Measurements from ENCODE around the gene PLEKHA7.
"Not testable (repeated sequence)": the region's sequence is repeated elsewhere in the genome, so short reads cannot be mapped to it uniquely, and the experiment has no call there.

The PLEKHA7 gene

DNA sequence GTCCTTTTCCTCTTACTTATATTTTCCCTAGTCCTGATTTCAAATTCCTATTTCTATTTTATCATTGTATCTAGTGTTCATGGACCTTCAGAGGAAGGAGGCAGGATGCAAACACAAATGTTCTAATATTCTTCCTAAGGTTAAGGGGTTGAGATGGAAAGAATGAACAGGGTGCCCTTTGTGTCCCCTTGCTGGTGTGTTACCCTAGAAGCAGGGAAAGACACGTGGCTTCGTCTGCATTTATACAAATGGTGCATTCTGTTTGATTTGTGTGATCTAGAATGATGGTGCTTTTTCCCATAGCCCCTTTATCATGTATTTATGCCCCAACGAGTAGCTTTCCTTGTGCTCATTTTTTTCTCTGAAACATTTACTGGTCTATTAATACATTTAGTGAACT, 76.2 kb downstream of the PLEKHA7 start:
- DNase-seq (ENCODE audit: low read depth), result no peak

DNA sequence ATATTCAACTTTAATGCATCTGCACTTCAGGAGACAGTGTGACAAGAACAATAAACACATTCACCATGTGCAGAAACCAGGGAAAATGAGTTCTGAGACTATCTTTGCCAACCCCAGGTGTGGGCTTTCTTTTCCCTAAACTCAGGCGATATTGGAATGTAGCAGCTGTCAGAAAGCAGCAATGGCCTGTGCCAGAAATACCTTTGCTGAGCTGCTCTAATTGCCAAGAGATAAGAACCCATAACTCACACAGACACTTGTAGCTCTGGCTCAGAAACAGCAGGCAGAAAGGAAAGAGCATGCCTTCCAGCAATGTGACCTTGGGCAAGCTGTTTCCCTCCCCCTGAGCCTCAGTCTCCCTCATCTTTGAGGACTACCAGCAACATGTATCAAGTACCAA, 77.6 kb downstream of the PLEKHA7 start:
- DNase-seq (ENCODE audit: low read depth), result no peak

DNA sequence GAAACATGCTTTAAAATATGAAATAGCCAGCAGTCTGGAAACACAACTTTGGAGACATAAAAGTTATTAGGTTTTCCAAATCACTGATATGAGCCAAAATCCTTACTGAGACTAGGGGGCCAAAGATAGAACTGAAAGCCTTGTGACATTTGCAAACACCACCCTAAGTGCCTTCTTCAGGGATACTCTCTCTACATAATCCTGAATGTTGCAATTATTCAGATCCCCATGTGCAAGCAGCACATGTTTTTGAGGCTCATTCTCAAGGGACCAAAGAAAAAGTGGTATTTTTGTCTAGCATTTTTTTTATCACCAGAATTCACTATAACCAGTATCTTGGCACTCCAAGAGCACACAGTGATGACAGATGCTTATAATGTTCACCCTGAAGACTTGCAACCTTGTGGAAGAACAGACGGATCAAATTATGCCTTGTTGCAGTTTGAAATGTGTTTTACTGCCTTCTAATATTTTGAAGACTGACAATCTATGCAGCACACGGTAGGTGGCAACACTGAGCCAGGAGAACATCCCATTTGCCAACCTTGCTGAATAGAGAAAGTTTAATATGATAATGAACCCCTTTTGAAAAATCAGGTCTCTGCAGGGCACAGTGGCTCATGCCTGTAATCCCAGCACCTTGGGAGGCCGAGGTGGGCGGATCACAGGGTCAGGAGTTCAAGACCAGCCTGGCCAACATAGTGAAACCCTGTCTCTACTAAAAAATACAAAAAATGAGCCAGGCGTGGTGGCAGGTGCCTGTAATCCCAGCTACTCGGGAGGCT, 78.5 kb downstream of the PLEKHA7 start:
- DNase-seq (ENCODE audit: low read depth), result no peak

DNA sequence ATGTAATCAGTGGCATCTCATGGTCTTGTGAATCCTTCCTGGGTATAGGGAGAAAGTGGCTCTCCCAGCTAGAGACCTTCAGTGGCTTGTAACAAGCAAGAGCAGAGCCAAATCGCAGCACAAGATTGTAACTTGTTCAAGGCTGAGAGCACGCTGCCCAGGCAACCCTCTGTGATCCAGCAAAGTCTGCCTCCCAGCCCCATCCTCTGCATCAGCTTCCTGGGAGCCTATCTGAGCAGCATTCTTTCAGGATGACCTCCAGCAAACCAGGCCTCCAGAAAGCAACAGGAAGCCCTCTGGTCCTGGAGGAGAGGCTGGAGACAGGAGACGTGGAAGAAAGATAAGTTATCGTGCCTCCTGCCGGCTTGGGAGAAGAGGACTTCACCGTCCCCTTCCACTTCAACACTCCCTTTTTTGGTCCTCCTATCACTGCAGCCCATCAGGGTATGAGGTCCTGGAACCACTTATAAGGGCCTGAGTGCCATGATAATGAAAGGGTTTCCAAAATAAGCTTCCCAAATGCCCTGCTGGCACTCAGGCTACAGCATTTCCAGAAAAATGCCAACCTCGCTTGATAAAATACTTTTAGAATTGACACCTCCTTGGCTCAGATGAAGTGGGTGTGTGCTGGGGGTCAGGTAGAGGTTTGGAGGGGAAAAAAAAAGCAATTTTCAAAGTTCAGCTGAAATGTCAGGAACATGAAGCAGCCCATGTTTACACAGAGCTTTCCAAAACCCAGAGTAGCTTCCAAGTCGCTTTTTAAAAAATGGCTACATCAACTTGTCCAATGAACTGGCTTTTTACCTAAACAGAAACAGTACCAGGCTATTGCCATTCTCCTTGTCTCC, 80.2 kb downstream of the PLEKHA7 start:
- no peak for DNase-seq (ENCODE audit: low read depth)

DNA sequence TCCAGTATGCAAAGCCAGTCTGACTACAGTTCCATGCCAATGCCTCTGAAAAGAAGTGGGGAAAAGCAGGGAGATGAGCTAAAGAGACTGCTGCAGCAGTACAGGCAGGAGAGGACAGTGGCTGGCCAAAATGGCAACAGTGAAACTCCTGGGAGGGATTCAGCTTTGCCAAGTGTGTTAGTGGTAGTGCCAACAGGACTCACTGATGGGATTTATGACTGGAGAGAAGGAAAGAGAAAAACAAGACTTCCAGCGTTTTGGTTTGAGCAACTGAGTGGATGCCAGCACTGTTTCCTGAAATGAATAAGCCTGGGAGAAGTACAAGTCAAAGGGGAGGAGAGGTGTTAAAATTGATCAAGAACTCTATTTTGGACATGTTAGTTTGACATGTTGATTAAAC, 80.9 kb downstream of the PLEKHA7 start:
- no peak for DNase-seq (ENCODE audit: low read depth)

DNA sequence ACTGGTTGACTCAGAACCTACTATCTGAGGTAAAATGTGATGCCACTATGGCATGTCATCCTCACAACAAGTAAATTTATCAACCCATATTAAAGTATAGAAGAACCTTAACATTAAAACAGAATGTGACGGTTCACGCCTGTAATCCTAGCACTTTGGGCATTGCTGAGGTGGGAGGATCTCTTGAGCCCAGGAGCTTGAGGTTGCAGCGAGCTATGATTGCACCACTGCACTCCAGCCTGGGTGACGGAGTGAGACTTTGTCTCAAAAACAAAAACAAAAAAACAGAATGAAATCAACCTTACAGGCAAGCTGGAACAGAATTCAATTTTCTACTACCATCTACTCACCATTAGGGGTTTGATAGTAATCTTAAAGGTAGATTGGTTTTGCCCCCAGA, 86.2 kb downstream of the PLEKHA7 start:
- DNase-seq (ENCODE audit: low read depth), result no peak

DNA sequence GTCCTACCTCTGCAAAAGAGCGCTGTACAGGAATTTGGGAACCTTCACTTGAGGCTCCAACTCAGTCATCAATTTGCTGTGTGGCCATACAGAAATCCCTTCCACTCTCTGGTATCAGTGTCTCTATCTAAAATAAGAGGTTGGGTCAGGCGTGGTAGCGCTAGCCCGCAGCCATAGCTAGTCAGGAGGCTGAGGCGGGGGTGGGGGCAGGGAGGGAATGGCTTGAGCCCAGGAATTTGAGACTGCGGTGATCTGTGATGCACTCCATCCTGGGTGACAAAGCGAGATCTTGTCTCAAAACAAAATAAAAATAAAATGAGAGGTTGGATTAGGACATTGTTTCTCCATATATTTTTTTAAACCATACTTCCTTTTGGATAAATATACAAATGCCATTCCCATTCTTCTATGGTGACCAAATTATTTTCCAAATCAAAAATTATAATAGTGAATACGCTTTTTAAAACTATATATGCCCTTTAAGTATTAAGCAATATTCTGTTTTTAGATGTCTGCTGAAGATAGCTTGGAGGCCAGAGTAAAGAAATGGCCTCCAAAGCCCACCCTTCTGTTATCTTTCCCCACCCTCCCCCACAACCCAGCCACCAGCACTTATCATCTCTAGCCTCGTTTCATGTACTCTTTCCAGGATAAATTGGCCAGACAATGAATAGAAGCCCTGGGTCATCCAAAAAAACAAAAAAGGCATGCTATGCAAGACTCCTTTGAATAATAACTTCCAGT, 87.2 kb downstream of the PLEKHA7 start:
- no peak for DNase-seq (ENCODE audit: low read depth)

DNA sequence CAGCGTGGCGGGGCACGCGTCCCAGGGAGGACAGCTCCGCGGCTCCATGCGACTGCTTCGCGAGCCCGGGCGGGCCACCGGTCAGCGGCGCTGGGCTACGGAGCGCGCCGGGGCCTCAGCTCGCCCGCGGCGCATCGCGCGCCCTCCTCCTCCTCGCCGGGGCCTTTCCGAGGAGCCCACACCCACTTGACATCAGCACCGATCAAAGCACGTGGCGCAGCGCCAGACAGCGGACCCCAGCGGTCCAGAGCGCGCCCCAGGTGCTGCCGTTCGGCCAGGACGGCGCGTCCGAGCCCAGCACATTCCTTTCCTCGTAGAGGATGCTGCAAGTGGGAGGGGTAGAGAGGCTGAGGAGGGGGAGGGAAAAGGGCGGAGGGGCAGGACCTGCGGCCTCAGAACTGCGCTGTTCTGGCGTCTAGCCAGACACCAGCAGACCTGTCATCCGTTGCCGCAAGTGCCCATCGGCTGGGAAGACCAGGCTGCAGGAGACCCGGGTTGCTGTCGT, 88.6 kb downstream of the PLEKHA7 start:
- DNase-seq (ENCODE audit: low read depth), result no peak

DNA sequence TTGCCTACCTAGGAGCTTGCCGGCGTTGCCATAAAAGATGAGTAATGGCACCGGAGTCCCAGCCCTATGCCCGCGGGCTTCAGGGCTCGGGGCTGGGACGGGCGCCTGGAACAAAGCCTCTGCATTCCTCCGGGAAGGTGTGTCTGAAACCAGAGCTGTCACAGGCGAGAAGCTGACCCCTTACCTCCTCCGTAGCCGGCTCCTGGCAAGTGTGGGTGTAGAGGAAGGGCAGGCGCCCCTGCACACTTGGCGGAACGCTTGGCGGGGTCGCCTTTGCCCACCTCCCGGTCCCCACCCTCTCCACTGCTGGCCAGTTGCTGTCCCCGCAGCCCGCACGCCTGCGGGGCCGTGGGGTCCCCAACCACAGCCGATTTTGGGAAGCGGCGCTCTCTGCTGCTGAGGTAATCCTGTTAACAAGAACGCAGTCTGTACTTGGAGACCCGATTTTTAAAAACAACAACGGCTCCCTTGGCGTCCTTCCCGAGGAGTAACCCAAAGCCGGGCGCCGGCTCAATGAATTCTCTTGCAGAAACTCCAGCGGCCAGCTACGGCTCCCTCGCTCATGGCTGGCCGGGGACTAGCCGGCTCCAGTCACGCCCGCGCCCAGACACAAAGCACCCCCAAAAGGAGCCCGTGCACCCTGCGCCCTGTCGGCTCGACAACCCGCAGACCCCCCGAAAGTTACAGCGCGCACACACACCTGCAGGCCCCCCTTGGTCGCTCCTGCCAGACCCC, 89.2 kb downstream of the PLEKHA7 start:
- no peak for DNase-seq (ENCODE audit: low read depth)

DNA sequence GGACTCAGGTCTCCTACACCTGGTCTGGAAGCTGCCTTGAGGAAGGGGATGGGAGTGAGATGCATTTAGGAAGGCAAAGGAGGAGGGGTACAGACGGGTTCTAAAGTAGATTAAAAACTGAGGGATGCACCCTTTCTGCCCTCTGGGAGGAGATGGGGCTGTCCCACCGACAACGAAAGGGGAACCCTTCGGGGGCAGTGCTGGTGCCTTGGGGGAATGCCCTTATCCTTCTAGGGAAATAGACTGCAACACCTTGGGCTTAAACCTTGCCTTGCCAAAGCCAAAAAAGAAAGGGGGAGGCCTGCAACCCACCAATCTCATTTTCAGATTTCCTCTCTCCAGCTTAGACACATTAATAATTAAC, 89.8 kb downstream of the PLEKHA7 start:
- DNase-seq (ENCODE audit: low read depth), result no peak

DNA sequence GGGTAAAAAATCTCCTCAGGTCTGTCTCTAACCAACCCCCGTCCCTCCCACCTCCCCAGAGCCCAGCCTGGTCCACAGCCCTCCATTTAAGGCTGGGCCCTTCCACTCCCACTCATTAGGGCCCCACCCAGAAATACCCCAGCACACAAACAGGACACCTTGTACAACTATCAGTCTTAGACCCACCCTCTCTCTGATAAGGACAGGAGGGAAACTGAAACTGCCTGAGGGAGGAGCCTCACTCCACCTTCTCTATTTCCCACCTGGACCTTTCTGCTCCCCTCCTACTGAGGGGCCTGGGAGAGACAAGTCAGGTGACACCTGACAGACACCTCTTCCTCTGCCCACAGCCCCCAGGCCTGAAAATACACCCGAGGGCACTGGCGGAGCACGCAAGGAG, 90.2 kb downstream of the PLEKHA7 start:
- no peak for DNase-seq (ENCODE audit: low read depth)

DNA sequence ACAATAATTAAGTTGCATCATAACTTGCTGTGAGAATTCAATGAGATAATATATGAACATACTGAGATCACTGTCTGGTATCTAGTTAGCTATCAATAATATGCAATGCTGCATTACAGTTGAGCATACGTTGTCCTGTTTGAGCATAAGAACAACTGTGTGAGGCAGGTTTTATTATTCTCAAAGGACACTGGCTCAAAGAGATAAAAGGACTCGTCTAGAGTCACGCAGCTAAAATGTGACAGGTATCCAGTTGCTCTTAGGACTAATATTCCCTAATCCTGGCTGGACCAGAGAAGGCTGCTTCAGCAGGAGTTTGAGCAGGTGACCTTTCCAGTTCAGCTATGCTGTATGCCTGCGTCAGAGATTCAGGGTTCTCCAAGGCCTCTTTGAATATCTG, 92.5 kb downstream of the PLEKHA7 start:
- no peak for DNase-seq (ENCODE audit: low read depth)

DNA sequence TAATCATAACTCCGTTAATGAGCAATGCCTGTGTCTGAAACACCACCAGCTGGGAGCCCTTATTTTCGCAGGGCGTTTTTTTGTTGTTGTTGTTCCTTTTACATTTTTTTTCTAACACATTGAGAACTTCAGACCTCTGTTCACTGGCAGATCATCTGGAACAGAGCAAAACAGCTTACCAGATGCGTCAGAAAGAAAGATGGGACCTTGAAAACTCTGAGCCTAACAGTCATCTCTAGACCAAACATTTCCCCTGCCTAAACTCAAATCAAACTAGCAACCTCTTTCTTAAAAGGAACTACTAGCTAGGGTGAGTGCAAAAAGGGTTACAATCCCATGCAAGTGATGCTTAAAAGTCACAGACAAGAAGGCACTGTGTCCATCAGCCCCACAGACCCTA, 93.2 kb downstream of the PLEKHA7 start:
- DNase-seq (ENCODE audit: low read depth), result no peak

DNA sequence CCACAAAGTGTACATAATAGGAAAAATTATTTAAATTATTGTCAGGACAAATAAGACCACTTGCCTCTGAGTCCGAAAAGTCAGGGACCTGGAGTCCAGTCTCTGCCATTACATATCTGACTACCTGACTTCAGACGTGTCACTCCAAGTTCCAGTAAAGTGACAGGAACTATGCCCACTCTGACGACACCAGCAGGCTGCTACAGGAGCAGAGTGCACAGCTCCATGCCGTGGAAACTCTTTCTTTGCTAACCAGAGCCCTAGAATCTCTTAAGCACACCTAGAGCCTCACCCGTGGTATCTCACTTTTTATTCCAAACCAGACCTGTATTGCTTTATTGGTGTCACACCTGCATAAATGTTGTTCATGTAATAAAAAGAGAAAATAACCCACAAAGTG, 93.7 kb downstream of the PLEKHA7 start:
- DNase-seq (ENCODE audit: low read depth), result no peak

DNA sequence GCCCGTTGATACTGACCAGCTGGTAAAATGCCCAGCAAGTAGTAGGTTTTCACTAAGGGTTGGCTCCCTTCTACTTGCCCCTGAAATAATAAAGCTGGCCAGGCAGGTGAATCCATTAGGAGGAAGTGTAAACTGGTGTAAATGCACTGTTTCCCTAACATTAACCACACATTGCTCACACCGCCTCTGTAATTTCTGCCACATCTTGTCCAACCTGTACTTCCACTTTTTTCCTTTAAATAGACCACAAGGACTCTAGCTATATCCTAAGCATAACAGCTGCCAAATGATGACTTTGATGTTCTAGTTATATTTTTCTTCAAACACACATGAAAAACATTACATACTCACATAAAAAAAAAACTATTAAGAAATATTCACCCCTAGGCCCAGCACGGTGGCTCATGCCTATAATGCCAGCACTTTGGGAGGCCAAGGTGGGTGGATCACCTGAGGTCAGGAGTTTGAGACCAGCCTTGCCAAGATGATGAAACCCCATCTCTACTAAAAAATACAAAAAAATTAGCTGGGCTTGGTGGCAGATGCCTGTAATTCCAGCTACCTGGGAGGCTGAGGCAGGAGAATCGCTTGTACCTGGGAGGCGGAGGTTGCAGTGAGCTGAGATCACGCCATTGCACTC, 95.6 kb downstream of the PLEKHA7 start:
- not testable (repeated sequence) for DNase-seq (ENCODE audit: low read depth)

DNA sequence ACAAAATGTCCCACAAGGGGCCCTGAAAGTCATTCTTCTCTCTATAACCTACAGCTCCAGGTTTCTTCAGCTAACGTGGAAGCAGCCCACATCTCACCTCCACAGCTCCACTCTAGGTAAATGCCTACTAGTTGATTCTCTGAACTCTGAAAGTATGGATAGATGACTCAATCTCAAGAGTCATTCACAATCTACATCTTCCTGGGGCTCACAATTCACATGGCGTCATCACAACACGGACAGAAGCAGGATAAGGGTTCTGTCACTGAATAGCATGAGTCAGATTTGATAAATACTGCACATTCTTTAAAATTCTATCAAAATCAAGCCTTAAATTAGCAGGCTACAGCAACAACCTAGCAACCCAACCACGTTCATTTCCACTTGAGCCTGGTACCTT, 96.3 kb downstream of the PLEKHA7 start:
- DNase-seq (ENCODE audit: low read depth), result no peak

DNA sequence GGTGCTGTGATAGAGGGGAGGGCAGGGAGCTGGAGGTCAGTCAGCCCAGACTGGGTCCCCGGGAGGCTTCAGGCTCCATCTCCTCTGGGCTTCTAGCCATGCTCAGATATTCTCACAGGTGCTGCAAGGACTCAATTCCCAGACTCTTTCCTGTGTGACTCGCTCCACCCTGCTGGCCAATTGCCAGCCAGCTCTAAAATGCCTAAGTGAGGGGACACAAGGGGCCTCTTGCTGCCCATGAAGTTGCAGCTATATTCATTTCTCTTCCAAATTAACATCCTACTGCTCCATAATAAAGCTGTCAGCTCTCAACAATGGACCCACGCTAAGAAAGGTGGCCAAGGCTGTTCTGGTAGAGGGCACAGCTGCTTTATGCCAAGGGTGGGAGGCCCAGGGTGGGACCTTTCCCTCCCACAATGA, 101.5 kb downstream of the PLEKHA7 start:
- DNase-seq (ENCODE audit: low read depth), result no peak

DNA sequence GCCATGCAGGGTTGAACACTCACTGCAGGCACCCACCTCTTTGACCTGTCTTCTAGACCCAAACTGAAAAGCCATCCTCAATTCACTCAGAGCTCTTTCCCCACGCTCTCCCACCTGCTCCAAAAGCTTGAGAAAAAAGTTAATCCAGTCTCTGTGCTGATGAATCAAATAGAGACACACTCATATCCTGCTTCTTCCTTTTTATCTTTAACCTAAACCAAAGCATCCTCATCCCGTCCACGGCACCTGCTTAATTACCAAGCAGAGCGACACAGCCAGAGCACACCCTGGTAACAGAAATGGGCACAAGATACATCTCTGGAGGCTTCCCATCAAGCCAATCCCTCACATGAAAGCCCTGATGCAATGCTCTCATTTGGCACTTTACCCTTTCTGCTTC, 102.6 kb downstream of the PLEKHA7 start:
- DNase-seq (ENCODE audit: low read depth), result no peak

DNA sequence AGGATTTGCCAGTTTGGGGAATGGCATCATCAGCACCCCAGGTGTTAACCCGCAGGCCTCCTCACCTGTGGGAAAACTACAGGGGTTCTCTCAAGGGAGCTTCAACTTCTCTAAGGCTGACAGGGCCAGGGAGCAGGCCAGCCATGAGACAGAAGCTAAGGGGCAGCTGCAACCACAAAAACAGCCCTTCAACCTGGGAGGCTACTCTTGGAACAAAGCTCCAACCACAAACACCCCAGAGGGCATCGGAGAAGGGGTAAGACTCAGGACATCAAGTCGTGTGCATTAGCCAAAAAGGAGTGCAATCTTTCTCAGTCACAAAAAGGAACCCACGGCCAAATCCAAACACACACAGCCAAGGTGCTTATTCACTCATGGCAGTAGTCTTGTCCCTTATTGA, 103.0 kb downstream of the PLEKHA7 start:
- no peak for DNase-seq (ENCODE audit: low read depth)

DNA sequence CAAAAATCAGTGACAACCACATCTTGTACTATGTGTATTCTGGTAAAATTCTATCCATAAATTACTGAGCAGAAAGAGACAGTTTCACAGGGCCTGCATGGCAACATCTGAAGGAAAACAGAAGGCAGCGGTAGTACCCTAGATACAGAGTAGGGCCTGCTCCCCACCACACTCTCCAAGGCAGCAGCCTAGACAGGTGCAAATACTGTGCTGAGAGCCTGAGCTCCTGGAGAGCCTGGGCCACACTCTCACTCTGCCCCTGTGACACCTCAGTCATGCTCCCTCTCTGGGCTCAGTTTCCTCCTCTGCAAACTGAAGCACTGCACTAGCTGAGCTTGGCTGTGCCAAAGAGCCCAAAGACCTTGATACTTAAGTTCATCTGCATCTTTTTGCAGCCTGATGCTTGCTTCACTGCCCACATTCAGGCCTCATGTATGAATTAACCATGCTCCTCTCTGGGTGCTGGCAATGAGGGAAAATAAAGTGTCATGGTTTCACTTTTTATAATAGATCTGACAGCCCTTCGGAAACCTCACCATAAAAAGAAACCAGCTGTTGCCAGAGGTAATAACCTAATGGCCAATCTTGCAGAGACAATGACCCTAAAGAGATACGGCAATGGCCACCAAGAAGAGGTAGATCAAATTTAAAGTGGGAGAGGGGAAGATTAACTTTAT, 104.7 kb downstream of the PLEKHA7 start:
- DNase-seq (ENCODE audit: low read depth), result no peak

DNA sequence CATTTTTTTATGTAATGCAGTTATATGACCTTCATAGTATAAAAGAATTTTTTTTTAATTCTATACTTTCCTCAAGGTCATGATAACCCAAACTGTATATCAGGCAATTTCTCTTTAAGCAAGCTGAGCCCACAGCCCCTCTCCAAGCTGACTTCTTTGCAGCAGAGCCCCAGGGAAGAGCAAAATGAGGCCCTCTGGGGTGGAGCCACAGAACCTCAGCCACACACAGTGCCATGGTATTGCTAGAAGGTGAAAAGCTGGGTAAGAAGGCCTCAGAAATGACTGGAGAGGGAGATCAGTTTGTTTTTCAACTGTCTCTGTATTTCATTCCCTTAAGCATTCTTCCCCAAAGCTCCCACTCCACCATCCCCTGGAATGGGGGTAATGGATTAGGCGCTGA, 108.8 kb downstream of the PLEKHA7 start:
- DNase-seq (ENCODE audit: low read depth), result no peak

Data from activated T-cell treated with anti-CD3 and anti-CD28 coated beads for 48 hours (primary cell).